GM12865 (cell line): ENCODE results near the gene MYO7B.

Source experiments
- DNase-seq: peaks from one replicate; pipeline ENCODE4 v3.0.0; 2010; ENCODE audit warnings: low read depth
- H3K4me3 ChIP-seq: 2 replicates; pipeline ENCODE4 v1.5.1; 2011; ENCODE audit warnings: mild to moderate bottlenecking, low read depth, low read length, control low read depth
- CTCF ChIP-seq: IDR thresholded peaks from 2 replicates; pipeline ENCODE4 v1.5.1; 2011; ENCODE audit warnings: low read length, control low read depth, low read depth, inconsistent platforms; ENCODE audit not compliant: insufficient read depth; ENCODE audit errors: missing control alignments

The MYO7B gene

GRCh38 chr2:127608061-127609030 lies 72.9 kb downstream of the MYO7B start:
- H3K4me3 ChIP-seq, result no peak overlapping the region
- no peak for DNase-seq
- no peak for TF ChIP-seq CTCF

- H3K4me3 ChIP-seq, result no peak overlapping the region
- no peak for DNase-seq
- TF ChIP-seq CTCF, result no peak
Measured at GRCh38 chr2:127609031-127609751, 73.7 kb downstream of the MYO7B start.

- DNase-seq, result no peak
- TF ChIP-seq CTCF, result no peak
- no peak overlapping the region for H3K4me3 ChIP-seq
Measured at GRCh38 chr2:127609818-127610217, 74.3 kb downstream of the MYO7B start.

GRCh38 chr2:127610561-127610960 lies 75.1 kb downstream of the MYO7B start:
- no peak for DNase-seq
- no peak for TF ChIP-seq CTCF

GRCh38 chr2:127611076-127611925 lies 75.8 kb downstream of the MYO7B start:
- H3K4me3 ChIP-seq, result no peak overlapping the region
- TF ChIP-seq CTCF, result no peak
- DNase-seq, result no peak

More at GRCh38 chr2:127610561-127610960, 75.1 kb downstream of the MYO7B start:
- H3K4me3 ChIP-seq, result no peak overlapping the region

GRCh38 chr2:127612111-127612822 lies 76.8 kb downstream of the MYO7B start:
- H3K4me3 ChIP-seq, result no peak overlapping the region
- DNase-seq, result no peak
- no peak for TF ChIP-seq CTCF
